ENCODE data around the gene NDUFV2.

DNA sequence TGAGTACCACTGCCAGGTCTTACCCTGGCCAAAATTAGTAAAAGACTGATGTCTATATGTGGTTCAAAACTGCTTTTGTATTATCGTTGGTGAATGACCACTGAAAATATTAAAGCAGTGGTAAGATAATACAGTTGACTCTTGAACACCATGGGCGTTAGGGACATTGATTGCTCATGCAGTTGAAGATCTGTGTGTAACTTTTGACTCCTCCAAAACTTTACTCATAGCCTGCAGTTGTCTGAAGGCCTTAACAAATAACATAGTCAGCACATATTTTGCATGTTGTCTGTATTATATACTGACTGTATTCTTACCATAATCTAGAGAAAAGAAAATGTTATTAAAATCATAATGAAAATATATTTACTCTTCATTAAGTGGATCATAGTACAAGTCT, 28.3 kb downstream of the NDUFV2 start:
- TF ChIP-seq, protein P1, sequence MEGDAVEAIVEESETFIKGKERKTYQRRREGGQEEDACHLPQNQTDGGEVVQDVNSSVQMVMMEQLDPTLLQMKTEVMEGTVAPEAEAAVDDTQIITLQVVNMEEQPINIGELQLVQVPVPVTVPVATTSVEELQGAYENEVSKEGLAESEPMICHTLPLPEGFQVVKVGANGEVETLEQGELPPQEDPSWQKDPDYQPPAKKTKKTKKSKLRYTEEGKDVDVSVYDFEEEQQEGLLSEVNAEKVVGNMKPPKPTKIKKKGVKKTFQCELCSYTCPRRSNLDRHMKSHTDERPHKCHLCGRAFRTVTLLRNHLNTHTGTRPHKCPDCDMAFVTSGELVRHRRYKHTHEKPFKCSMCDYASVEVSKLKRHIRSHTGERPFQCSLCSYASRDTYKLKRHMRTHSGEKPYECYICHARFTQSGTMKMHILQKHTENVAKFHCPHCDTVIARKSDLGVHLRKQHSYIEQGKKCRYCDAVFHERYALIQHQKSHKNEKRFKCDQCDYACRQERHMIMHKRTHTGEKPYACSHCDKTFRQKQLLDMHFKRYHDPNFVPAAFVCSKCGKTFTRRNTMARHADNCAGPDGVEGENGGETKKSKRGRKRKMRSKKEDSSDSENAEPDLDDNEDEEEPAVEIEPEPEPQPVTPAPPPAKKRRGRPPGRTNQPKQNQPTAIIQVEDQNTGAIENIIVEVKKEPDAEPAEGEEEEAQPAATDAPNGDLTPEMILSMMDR (IDR thresholded peaks at IDR 0.05; ENCODE audit: low read length), result no peak
- no peak for TF ChIP-seq EZH2 (IDR thresholded peaks at IDR 0.05; ENCODE audit: borderline replicate concordance, low read length)

All from OCI-LY1 (cell line).